ENCODE measurements around the gene FAM83G.
"Not testable (repeated sequence)": the region's sequence is repeated elsewhere in the genome, so short reads cannot be mapped to it uniquely, and the experiment has no call there.

Gene FAM83G, protein sequence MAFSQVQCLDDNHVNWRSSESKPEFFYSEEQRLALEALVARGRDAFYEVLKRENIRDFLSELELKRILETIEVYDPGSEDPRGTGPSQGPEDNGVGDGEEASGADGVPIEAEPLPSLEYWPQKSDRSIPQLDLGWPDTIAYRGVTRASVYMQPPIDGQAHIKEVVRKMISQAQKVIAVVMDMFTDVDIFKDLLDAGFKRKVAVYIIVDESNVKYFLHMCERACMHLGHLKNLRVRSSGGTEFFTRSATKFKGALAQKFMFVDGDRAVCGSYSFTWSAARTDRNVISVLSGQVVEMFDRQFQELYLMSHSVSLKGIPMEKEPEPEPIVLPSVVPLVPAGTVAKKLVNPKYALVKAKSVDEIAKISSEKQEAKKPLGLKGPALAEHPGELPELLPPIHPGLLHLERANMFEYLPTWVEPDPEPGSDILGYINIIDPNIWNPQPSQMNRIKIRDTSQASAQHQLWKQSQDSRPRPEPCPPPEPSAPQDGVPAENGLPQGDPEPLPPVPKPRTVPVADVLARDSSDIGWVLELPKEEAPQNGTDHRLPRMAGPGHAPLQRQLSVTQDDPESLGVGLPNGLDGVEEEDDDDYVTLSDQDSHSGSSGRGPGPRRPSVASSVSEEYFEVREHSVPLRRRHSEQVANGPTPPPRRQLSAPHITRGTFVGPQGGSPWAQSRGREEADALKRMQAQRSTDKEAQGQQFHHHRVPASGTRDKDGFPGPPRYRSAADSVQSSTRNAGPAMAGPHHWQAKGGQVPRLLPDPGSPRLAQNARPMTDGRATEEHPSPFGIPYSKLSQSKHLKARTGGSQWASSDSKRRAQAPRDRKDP

DNA sequence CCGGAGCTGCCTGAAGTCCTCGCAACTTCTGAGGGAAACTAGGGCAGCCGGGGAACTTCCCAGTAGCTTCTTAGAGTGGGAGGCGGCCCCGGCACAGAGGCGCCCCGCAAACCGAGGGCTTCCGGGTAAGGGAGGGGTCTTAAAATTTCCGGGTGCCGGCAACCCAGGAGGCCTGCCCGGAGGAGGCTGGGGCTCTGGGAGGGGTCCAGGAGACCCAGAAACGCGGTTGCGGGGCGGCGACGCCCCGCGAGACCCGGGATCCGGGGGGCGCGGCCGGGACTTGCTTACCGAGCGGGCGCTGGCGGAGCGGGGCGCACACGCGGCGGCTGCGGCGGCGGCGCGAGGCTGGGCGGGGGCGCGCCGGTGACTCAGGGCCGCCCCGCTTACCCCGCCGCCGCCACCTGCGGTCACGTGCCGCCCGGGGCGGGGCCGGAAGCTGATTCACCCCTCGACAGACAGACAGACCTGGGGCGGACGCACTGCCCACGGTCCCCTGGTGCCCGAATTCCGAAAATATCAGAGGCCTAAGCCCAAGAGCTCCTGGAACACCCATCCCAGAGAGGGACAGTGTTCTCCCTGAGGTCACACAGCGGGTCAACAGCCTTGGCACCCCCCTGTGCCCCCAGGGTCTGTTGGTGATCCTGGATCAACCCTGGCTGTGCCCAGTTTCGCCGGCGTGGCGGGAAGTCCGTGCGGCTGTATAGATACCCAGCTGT is at the start of gene FAM83G:
FAM83G (minus strand) TSS at position 344 of the 716 bp plus-strand sequence. CDS start 723 bp downstream, outside the sequence.
- TF ChIP-seq ARNTL (CRISPR knock-in tag; IDR thresholded peaks at IDR 0.05; ENCODE audit: borderline replicate concordance, low read depth), result no peak
- no peak for TF ChIP-seq OSR1 (CRISPR knock-in tag; IDR thresholded peaks at IDR 0.05)
- TF ChIP-seq, protein P1, sequence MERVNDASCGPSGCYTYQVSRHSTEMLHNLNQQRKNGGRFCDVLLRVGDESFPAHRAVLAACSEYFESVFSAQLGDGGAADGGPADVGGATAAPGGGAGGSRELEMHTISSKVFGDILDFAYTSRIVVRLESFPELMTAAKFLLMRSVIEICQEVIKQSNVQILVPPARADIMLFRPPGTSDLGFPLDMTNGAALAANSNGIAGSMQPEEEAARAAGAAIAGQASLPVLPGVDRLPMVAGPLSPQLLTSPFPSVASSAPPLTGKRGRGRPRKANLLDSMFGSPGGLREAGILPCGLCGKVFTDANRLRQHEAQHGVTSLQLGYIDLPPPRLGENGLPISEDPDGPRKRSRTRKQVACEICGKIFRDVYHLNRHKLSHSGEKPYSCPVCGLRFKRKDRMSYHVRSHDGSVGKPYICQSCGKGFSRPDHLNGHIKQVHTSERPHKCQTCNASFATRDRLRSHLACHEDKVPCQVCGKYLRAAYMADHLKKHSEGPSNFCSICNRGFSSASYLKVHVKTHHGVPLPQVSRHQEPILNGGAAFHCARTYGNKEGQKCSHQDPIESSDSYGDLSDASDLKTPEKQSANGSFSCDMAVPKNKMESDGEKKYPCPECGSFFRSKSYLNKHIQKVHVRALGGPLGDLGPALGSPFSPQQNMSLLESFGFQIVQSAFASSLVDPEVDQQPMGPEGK (CRISPR knock-in tag; IDR thresholded peaks at IDR 0.05; ENCODE audit: borderline replicate concordance), result no peak
- no peak for TF ChIP-seq CSDC2 (CRISPR knock-in tag; IDR thresholded peaks at IDR 0.05)
- TF ChIP-seq, protein P2, sequence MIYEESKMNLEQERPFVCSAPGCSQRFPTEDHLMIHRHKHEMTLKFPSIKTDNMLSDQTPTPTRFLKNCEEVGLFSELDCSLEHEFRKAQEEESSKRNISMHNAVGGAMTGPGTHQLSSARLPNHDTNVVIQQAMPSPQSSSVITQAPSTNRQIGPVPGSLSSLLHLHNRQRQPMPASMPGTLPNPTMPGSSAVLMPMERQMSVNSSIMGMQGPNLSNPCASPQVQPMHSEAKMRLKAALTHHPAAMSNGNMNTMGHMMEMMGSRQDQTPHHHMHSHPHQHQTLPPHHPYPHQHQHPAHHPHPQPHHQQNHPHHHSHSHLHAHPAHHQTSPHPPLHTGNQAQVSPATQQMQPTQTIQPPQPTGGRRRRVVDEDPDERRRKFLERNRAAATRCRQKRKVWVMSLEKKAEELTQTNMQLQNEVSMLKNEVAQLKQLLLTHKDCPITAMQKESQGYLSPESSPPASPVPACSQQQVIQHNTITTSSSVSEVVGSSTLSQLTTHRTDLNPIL (CRISPR knock-in tag; IDR thresholded peaks at IDR 0.05; ENCODE audit: low read depth), result no peak
- TF ChIP-seq ZNF565 (CRISPR knock-in tag; conservative IDR thresholded peaks at IDR 0.05; ENCODE audit: low read depth), result no peak
- no peak for TF ChIP-seq ESRRG (CRISPR knock-in tag; IDR thresholded peaks at IDR 0.05)
- TF ChIP-seq, protein P3, sequence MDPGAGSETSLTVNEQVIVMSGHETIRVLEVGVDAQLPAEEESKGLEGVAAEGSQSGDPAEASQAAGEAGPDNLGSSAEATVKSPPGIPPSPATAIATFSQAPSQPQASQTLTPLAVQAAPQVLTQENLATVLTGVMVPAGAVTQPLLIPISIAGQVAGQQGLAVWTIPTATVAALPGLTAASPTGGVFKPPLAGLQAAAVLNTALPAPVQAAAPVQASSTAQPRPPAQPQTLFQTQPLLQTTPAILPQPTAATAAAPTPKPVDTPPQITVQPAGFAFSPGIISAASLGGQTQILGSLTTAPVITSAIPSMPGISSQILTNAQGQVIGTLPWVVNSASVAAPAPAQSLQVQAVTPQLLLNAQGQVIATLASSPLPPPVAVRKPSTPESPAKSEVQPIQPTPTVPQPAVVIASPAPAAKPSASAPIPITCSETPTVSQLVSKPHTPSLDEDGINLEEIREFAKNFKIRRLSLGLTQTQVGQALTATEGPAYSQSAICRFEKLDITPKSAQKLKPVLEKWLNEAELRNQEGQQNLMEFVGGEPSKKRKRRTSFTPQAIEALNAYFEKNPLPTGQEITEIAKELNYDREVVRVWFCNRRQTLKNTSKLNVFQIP (CRISPR knock-in tag; IDR thresholded peaks at IDR 0.05; ENCODE audit: borderline replicate concordance, low read depth), result no peak
- TF ChIP-seq TCF4 (CRISPR knock-in tag; IDR thresholded peaks at IDR 0.05; ENCODE audit: borderline replicate concordance), result no peak
- peak; percentile 63 for ATAC-seq

DNA sequence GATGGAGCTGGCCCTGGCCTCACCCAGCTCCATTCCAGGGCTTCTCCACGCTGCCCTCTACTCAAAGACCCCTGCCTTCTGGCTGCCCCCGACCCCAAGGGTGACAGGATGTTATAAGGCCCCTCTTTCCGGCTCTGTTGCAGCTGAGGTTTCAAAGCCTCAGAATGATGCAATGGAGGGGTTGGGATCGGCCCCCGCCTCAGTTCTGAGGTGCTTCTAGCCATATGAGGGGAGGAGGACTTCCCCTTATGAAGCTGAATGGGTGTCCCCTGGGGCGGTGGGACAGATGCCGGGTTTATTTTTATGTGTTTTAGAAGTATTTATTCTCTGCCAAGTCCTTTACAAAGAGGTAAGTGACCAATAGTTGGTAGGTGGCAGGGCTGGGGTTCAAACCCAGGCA is 44.3 kb upstream of the FAM83G start:
- not testable (repeated sequence) for ATAC-seq

DNA sequence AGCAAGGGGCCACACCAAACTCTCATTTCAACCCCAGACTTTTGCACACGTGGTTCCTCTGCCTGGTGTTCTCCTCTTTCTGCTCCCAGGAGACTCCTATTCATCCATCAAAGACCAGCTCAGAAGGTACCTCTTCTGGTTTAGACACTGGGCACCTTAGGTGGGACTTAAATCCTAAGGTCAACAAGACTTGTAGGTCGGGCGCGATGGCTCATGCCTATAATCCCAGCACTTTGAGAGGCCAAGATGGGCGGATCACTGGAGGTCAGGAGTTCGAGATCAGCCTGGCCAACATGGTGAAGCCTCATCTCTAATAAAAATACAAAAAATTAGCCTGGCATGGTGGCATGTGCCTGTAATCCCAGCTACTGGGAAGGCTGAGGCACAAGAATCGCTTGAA is 42.9 kb upstream of the FAM83G start:
- ATAC-seq, result not testable (repeated sequence)

DNA sequence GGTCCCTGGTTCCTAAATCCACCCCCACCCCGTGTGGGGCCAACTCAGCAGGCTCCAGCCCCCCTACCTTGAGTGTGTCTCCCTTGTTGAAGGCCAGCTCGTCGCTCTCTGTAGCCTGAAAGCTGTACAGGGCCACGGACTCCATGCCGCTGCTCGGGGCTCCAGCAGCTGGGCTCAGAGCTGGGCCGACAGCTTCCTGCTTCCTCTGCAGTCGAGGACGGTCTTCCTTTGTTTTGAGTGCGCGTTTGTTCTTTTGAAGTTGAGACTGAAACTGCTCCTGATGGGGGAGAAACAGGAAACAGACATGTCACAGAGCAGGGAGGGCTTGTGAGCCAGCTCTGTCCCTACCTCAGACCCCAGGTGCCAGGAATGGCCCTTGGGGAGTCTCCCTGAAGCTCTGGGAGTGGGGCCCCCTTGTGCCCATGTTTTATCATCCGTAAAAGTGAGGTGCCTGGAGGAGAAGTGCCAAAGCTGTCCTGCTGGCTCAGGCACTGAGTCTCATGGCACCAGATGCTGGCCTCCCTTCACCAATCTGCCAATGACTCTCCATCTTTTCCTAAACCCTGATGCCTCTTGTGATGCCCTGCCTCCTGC is 42.3 kb upstream of the FAM83G start, which contains the start of gene GRAP:
GRAP (minus strand) TSS at position 176 of the 594 bp plus-strand sequence; CDS start at position 145, 31 bp downstream.
- ATAC-seq, result not testable (repeated sequence)

DNA sequence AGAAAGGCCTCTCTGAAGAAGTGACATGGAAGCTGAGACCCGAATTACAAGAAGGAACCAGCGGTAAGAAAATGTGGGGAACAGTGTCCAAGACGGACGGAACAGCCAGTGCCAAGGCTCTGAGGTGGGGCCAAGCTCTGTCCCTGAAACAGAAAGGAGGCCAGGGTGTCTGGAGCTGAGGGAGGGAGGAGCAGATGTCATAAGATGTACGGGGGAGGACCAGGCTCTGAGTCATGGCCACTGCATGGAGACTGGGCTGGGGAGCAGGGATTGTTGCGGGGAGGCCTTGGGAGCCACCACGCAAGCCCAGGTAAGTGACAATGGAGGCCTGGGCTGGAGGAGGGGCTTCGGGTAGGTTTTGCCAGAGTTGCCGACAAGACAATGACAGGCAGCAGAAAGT is 40.1 kb upstream of the FAM83G start:
- 0 out of 3 replicates have a peak, but pooled peaks have one; percentile 20 for ATAC-seq

DNA sequence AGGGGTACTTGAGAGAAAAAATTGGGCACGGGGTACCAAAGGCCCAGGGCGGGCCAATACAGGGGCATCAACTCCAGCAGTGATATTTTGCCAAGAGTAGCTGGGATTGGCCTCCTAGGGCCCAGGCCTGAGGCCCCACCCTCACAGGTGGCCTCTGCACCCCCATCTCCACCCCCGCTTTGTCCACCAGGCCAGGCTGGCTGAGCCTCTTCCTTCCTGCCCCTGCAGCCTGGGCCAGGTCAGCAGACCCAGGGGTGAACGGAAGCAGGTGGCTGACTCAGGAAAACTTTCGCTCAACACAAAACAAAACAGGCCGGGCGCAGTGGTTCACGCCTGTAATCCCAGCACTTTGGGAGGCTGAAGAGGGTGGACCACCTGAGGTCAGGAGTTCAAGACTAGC is 38.5 kb upstream of the FAM83G start:
- not testable (repeated sequence) for ATAC-seq

DNA sequence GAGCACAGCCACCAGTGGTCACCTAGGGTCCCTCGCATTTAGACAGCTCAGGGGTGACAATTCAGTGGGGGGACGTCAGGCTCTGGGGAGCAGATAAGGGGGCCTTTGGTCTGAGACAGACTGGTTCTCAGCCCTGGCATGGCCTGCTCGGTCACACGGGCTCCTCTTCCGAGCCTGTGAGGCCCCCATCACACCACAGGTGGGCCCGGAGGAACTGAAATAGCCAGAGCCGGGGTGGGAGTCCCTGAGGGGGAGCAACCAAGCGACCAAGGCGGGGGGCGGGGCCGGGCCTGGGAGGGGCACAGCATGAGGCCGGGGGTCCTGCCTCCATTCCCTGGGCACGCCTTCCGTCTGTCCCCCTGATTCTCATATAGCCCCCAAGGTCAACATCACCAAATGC is 37.8 kb upstream of the FAM83G start:
- ATAC-seq, result not testable (repeated sequence)

DNA sequence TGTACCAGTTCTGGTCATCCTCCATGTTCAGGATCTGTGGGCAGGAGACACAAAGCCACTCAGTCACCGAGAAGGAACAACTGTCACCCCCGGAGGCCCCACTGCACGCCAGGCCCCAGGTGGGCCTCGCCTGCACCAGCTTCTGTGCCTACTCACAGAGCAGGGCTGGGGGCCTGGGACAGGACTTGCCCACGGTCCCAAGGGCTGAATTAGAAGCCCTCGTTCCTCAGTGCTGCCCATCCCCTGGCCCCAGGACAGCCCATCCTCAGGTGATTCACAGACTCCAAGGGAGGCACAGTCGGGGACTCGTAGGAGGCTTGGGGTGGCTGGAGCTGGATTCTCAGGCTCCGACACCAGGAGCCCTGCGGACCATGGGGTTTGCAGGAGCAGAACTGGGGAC is 37.3 kb upstream of the FAM83G start:
- ATAC-seq, result not testable (repeated sequence)

DNA sequence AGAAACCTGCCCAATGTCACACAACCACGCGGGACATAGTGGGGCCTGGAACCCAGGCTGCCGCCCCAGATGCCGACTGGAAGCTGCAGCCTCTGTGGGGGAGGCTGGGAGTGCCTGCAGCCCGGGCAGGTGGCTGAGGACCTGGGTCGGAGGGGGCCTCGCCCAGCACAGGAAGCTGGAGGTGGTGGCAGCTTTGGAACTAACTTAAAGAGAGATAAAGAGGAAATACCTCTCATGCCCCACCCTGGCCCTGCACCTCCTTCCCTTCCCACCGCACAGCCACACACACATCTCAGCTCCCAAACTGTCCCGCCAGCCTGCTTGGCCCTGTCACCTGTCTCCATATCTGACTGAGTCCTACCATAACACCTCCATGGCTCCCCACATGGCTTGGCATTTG is 35.8 kb upstream of the FAM83G start:
- not testable (repeated sequence) for ATAC-seq

DNA sequence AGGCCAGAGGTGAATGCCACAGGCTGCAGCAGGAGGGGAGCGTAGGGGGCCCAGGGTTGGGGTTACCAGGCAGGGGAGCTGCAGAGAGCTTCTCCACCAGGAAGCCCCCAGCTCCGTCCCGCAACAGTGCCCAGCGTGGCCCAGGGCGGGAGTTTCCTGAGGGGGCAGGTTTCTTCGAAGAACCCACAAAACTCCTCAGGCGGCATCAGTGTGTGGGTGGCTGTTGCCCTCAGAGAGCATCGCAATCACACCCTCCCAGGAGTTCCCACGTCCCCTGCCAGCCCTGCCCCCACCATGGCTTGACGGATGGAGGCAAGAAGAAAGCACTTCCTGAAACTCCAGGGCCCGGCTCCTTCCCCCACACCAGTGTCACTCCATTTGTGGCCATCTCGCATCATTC is 34.2 kb upstream of the FAM83G start:
- ATAC-seq, result not testable (repeated sequence)

DNA sequence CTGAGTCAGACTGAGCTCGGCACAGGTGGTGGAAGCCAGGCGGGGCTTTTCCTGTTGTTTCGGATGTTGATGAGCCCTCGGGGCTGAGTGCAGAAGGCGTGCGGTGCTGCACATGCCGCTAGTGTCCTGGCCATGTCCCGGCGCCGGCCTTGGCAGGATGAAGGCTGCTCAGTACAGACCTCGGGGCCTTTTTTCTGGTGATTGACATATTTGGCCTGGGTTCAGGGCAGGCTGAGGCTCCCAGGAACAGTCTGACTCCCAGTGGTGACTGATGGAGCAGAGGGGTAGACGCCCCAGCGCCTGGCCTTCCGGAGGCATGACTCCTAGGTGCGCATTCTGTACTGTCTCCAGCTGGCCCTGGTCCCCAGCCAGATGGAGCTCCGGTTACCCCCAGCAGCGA is 33.4 kb upstream of the FAM83G start:
- peak; percentile 84 for ATAC-seq

DNA sequence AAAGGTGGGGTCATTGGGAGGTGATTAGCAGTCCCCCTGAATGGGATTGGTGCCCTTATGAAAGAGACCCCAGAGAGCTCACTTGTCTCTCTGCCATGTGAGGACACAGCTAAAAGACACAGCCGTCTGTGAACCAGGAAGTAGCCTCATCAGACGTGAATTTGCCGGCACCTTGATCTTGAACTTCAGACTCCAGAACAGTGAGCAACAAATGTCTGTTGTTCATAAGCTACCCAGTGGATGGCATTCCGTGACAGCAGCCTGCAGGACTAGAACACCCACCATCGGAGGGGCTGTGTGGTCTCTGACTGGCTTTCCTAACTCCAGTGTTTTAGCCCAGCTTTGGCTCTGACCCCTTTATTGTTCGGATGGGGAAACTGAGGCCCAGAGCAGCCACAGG is 33.0 kb upstream of the FAM83G start:
- peak; percentile 21 for ATAC-seq

DNA sequence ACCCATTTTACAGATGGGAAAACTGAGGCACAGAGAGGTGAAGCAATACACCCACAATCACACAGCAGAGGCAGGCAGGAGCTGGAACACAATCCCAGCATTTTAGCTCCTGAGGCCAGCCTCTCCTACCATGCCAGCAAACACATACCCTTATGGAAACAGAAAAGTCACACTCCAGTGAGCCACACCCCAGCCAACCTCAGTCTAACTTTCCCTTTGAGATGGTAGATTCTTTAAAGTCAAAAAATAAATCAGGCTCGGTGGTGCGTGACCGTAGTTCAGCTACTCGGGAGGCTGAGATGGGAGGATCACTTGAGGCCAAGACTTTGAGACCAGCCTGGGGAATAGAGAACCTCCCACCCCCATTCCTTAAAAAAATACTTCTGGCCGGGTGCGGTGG is 31.6 kb upstream of the FAM83G start:
- ATAC-seq, result not testable (repeated sequence)

DNA sequence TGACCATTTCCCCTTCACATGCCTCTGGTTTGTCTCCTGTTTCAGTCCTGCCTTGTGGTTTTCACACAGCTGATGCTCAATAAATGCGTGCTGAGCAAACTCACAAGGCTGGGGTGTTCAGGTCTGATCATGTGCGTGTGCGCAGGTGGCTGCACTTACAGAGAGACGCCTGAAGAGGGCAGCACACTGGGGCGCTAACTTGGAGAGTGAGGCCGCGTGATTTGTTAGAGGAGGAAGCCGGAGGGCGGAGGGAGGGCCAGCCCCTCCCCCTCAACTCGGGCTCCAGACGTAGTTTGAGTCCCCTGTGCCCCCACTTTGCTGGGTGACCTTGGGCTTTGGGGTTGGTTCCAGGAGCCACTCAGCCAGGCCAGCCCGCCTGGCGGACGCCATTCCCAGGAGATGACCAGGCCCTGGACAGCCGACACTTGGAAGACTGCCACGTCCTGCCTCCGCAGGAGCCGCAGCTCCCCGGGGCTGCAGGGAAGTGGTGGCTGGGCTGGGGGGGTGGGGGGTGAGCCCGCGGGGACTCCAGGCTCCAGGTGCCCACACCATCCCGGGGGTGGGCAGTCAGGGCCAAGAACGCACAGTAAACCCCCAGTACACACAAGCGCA is 27.9 kb upstream of the FAM83G start:
- peak; percentile 83 for ATAC-seq

All from SK-N-SH treated with all-trans-retinoic acid at 6 μM for 48 hours (cell line).